NCI-H187 (cell line): Measurements from ENCODE around the gene ZNRF3.
"Not testable (repeated sequence)": the region's sequence is repeated elsewhere in the genome, so short reads cannot be mapped to it uniquely, and the experiment has no call there.

Source experiments
- DNase-seq, 2 experiments: peaks; one replicate each; lab custom pipeline; 2025; lab: John Stamatoyannopoulos, UW

Gene ZNRF3

GRCh38 chr22:28882878-28883656, at the start of gene ZNRF3:
Gene ZNRF3 (plus strand): TSS chr22:28883572. CDS start chr22:28883767, 195 bp downstream.
- DNase-seq = peak; percentile 25 to 77

- no peak for DNase-seq
These were observed 47.7 kb upstream of the ZNRF3 start for GRCh38 chr22:28835630-28836189.

- no peak for DNase-seq
These were observed 45.7 kb upstream of the ZNRF3 start for GRCh38 chr22:28837640-28838039.

- no peak for DNase-seq
These were observed 44.4 kb upstream of the ZNRF3 start for GRCh38 chr22:28838971-28839370.

- no peak for DNase-seq
These were observed 42.3 kb upstream of the ZNRF3 start for GRCh38 chr22:28841111-28841510.

- no peak for DNase-seq
These were observed 39.7 kb upstream of the ZNRF3 start for GRCh38 chr22:28843633-28844032.

GRCh38 chr22:28844277-28844676, 39.1 kb upstream of the ZNRF3 start:
- DNase-seq = not testable (repeated sequence)

GRCh38 chr22:28846994-28847393, 36.4 kb upstream of the ZNRF3 start:
- no peak for DNase-seq

GRCh38 chr22:28855355-28856094, 27.8 kb upstream of the ZNRF3 start:
- DNase-seq = peak in 1 of 2 experiments; percentile 13

- DNase-seq = no peak
These were observed 27.3 kb upstream of the ZNRF3 start for GRCh38 chr22:28856095-28856455.

GRCh38 chr22:28857288-28857687, 26.1 kb upstream of the ZNRF3 start:
- DNase-seq = no peak

GRCh38 chr22:28864878-28865596, 18.3 kb upstream of the ZNRF3 start:
- no peak for DNase-seq

GRCh38 chr22:28867191-28867590, 16.2 kb upstream of the ZNRF3 start:
- DNase-seq = no peak

- not testable (repeated sequence) for DNase-seq
These were observed 15.0 kb upstream of the ZNRF3 start for GRCh38 chr22:28868389-28868788.

- no peak for DNase-seq
These were observed 13.6 kb upstream of the ZNRF3 start for GRCh38 chr22:28869736-28870135.

- DNase-seq = no peak
These were observed 10.0 kb upstream of the ZNRF3 start for GRCh38 chr22:28873183-28873963.

GRCh38 chr22:28874061-28874460, 9.3 kb upstream of the ZNRF3 start:
- no peak for DNase-seq

- no peak for DNase-seq
These were observed 8.5 kb upstream of the ZNRF3 start for GRCh38 chr22:28874811-28875320.

GRCh38 chr22:28882545-28882877, 861 bp upstream of the ZNRF3 start:
- DNase-seq = no peak

- no peak for DNase-seq
These were observed 215 bp downstream of the ZNRF3 start for GRCh38 chr22:28883657-28883916.

GRCh38 chr22:28883917-28884746, 760 bp downstream of the ZNRF3 start:
- DNase-seq = no peak
